ENCODE data around the gene ITGA5. TPM values are rescaled to one million over a fixed set of nuclear protein-coding genes. Genes with fewer than 3 reads are reported as not detected.
A peak's percentile ranks its signal among the peaks of the same experiment; 100 is the strongest.

The ITGA5 gene
- total and polyA plus RNA-seq, 12 donors: 15.7 to 141 (median 72.2) TPM

DNA sequence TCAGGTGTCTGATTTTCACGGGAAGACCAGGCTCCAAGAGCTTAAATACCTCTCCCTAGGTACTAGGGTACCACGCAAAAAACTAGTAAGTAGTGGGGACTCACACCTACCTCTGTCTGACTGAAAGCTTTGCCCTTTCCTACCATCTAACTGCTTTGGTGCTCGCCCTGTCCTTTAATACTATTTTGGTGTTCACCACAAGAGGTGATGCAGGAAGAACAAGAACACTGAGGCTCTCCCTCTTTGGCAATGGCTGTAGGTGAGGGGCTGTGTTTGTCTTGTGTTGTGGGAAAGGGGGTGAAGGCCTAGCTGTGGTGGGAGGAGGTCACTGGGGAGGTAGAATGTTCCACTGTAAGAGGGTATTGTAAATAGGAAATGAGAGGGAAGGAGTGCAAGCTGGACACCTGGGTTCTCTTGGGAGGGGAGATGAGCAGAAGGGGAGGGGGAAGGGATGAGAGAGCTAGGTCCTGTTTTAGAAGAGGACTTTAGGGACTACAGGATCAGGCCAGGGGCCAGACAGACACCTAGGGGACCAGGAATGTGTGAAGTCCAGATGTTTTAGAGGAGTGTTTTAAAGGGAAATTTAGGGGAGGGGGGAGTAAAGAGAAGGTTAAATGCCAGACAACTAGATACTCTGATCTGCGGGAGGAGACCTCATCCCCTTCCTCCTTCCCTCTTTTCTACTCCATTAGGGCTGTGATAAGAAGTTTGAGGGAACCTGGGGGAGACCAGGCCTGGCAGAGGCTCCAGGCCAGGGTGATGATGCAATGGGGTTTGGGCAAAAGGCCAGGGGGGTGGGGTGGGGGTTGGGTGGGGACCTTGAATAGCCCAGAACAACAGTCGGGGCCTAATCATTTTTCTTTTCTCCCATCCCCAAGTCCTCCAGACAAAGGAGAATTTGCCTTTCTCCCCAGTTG, 2.1 kb downstream of the ITGA5 start:
- peak in 1 of 7 donors; percentile 39 for DNase-seq
- TF ChIP-seq POLR2A (IDR thresholded peaks at IDR 0.05): no peak
- TF ChIP-seq, protein P1, sequence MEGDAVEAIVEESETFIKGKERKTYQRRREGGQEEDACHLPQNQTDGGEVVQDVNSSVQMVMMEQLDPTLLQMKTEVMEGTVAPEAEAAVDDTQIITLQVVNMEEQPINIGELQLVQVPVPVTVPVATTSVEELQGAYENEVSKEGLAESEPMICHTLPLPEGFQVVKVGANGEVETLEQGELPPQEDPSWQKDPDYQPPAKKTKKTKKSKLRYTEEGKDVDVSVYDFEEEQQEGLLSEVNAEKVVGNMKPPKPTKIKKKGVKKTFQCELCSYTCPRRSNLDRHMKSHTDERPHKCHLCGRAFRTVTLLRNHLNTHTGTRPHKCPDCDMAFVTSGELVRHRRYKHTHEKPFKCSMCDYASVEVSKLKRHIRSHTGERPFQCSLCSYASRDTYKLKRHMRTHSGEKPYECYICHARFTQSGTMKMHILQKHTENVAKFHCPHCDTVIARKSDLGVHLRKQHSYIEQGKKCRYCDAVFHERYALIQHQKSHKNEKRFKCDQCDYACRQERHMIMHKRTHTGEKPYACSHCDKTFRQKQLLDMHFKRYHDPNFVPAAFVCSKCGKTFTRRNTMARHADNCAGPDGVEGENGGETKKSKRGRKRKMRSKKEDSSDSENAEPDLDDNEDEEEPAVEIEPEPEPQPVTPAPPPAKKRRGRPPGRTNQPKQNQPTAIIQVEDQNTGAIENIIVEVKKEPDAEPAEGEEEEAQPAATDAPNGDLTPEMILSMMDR (IDR thresholded peaks at IDR 0.05): no peak
- no peaks in the 10 kb centered on the region for H3K27me3 ChIP-seq
- no peaks in the 10 kb centered on the region for H3K36me3 ChIP-seq (replicated peaks in 1 of 2)
- H3K27ac ChIP-seq: peak overlapping the region in 3 of 5 donors; percentile 86 to 88 (median 87)
- peaks cover 77 to 81% of the 10 kb centered on the region in 2 donors for H3K4me1 ChIP-seq (replicated peaks in 1 of 2)
- H3K4me3 ChIP-seq: peak overlapping the region in 2 of 4 donors; percentile 85 to 90
- H3K9me3 ChIP-seq (replicated peaks in 1 of 3): no peaks in the 10 kb centered on the region
- WGBS, 4 donors: 51 to 59% (median 56%) methylated on average over 5 of the region's 5 CpGs
- intact Hi-C loops (cut with DNase I): no loop called here

- DNase-seq: no peak
- Histone ChIP-seq H3K36me3 (replicated peaks in 1 of 2) (no peaks in the 10 kb centered on the region), H3K27ac (peak overlapping the region in 3 of 5 donors; percentile 5 to 50 (median 16)), H3K4me3 (peak overlapping the region in 1 of 4 donors; percentile 14), H3K27me3 (no peaks in the 10 kb centered on the region), H3K9me3 (replicated peaks in 1 of 3) (no peaks in the 10 kb centered on the region), H3K4me1 (replicated peaks in 1 of 2) (peaks cover 67 to 79% of the 10 kb centered on the region in 2 donors)
- 45 to 53% (median 50%) methylated on average over 4 of the region's 4 CpGs for WGBS, 4 donors
- intact Hi-C loops (cut with DNase I): no loop called here
- TF ChIP-seq, protein P1 (IDR thresholded peaks at IDR 0.05): no peak
- no peak for TF ChIP-seq POLR2A (IDR thresholded peaks at IDR 0.05)
Measured at GRCh38 chr12:54415221-54415929, 3.7 kb downstream of the ITGA5 start.

GRCh38 chr12:54413284-54414190, 5.5 kb downstream of the ITGA5 start:
- Histone ChIP-seq H3K9me3 (replicated peaks in 1 of 3) (no peaks in the 10 kb centered on the region), H3K36me3 (replicated peaks in 1 of 2) (peaks cover 0 to 11% of the 10 kb centered on the region in 2 donors), H3K27ac (peak overlapping the region; percentile 18 to 91 (median 75)), H3K4me1 (replicated peaks in 1 of 2) (peaks cover 62 to 71% of the 10 kb centered on the region in 2 donors), H3K4me3 (peak overlapping the region in 1 of 4 donors; percentile 2), H3K27me3 (no peaks in the 10 kb centered on the region)
- intact Hi-C loops (cut with DNase I): no loop called here
- TF ChIP-seq POLR2A (IDR thresholded peaks at IDR 0.05): no peak
- TF ChIP-seq, protein P1 (IDR thresholded peaks at IDR 0.05): no peak
- DNase-seq: peak in 1 of 7 donors; percentile 49
- WGBS, 4 donors: 45 to 60% (median 55%) methylated on average over 7 to 9 of the region's 9 CpGs
